HG02610 (cell line): ENCODE results near the gene ZNF124.
"Not testable (repeated sequence)": the region's sequence is repeated elsewhere in the genome, so short reads cannot be mapped to it uniquely, and the experiment has no call there.

Source experiments
- ATAC-seq: cut with Tn5 transposase; IDR thresholded peaks from one replicate; pipeline ENCODE4 v1.9.1; 2021; ENCODE audit warnings: mild to moderate bottlenecking, moderate library complexity; ENCODE audit not compliant: unreplicated experiment

ZNF124 gene

GRCh38 chr1:247173431-247173830 lies 1.6 kb upstream of the ZNF124 start:
- ATAC-seq: no peak

- ATAC-seq: no peak
Measured at GRCh38 chr1:247172996-247173395, 1.2 kb upstream of the ZNF124 start.

GRCh38 chr1:247171443-247171842 lies 377 bp downstream of the ZNF124 start:
- ATAC-seq: peak; percentile 56

GRCh38 chr1:247165674-247166073 lies 6.1 kb downstream of the ZNF124 start:
- ATAC-seq: no peak

- ATAC-seq: no peak
Measured at GRCh38 chr1:247164694-247165093, 7.1 kb downstream of the ZNF124 start.

- no peak for ATAC-seq
Measured at GRCh38 chr1:247156787-247157232, 15.0 kb downstream of the ZNF124 start.

GRCh38 chr1:247147781-247148180 lies 24.0 kb downstream of the ZNF124 start:
- no peak for ATAC-seq

- ATAC-seq: not testable (repeated sequence)
Measured at GRCh38 chr1:247147120-247147519, 24.7 kb downstream of the ZNF124 start.

GRCh38 chr1:247146671-247147070 lies 25.1 kb downstream of the ZNF124 start:
- ATAC-seq: no peak

GRCh38 chr1:247145279-247145678 lies 26.5 kb downstream of the ZNF124 start:
- no peak for ATAC-seq

GRCh38 chr1:247139557-247139956 lies 32.3 kb downstream of the ZNF124 start:
- ATAC-seq: not testable (repeated sequence)

- no peak for ATAC-seq
Measured at GRCh38 chr1:247131236-247131635, 40.6 kb downstream of the ZNF124 start.

- not testable (repeated sequence) for ATAC-seq
Measured at GRCh38 chr1:247127519-247128282, 44.1 kb downstream of the ZNF124 start.

GRCh38 chr1:247126601-247127000 lies 45.2 kb downstream of the ZNF124 start:
- peak; percentile 53 for ATAC-seq

GRCh38 chr1:247126166-247126565 lies 45.7 kb downstream of the ZNF124 start:
- ATAC-seq: peak; percentile 99

- ATAC-seq: no peak
Measured at GRCh38 chr1:247121382-247121781, 50.4 kb downstream of the ZNF124 start.

GRCh38 chr1:247120408-247120668 lies 51.5 kb downstream of the ZNF124 start:
- ATAC-seq: not testable (repeated sequence)

GRCh38 chr1:247119600-247120407 lies 52.0 kb downstream of the ZNF124 start:
- no peak for ATAC-seq

- no peak for ATAC-seq
Measured at GRCh38 chr1:247118946-247119446, 52.8 kb downstream of the ZNF124 start.

GRCh38 chr1:247115545-247115944 lies 56.3 kb downstream of the ZNF124 start:
- no peak for ATAC-seq

- ATAC-seq: no peak
Measured at GRCh38 chr1:247115141-247115510, 56.7 kb downstream of the ZNF124 start.
